NB4 (cell line): ENCODE results near the gene GARIN5A.
"Not testable (repeated sequence)": the region's sequence is repeated elsewhere in the genome, so short reads cannot be mapped to it uniquely, and the experiment has no call there.

Experiments
- DNase-seq: peaks from one replicate; pipeline ENCODE4 v3.0.0; 2010; ENCODE audit warnings: low read depth
- H3K4me3 ChIP-seq: one replicate; pipeline ENCODE4 v1.5.1; 2011; ENCODE audit warnings: mild to moderate bottlenecking, low read depth, low read length, moderate library complexity
- MAX ChIP-seq: IDR thresholded peaks from 2 replicates; pipeline ENCODE4 v1.6.1; 2011; ENCODE audit warnings: low read depth, low read length
- MYC ChIP-seq: IDR thresholded peaks from 2 replicates; pipeline ENCODE4 v1.6.1; 2011; ENCODE audit warnings: low read depth, low read length
- POLR2A ChIP-seq: IDR thresholded peaks from 2 replicates; pipeline ENCODE4 v1.6.1; 2011; ENCODE audit warnings: mild to moderate bottlenecking; ENCODE audit not compliant: insufficient read length; ENCODE audit errors: extremely low read depth
- TF ChIP-seq, protein P1 (sequence below): IDR thresholded peaks from one replicate; pipeline ENCODE4 v1.5.1; 2012; ENCODE audit warnings: low read depth, low read length

GARIN5A gene

DNA sequence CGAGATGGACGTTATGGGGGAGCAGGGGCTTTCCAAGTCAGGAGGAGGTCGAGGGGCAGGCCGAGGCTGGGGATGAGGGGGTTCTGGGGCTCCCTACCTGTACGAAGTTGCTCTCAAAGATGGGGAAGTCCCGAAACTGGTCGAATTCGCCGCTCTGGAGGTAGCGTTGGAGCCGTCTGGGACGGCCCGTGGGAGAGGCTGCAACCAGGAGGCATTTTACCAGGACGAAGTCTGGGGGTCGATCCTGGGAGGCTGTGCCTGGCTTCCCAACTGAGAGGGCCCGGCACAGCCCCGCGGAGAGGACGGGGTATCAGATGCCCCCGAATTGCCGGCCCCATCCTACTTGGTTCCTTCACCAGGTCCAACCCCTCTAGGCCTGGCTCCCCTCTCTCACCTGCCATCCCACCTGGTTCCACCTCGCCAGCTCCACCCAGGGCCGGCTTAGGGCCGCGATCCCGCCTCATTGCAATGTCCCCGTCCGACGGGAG is 868 bp downstream of the GARIN5A start:
- TF ChIP-seq, protein P1, sequence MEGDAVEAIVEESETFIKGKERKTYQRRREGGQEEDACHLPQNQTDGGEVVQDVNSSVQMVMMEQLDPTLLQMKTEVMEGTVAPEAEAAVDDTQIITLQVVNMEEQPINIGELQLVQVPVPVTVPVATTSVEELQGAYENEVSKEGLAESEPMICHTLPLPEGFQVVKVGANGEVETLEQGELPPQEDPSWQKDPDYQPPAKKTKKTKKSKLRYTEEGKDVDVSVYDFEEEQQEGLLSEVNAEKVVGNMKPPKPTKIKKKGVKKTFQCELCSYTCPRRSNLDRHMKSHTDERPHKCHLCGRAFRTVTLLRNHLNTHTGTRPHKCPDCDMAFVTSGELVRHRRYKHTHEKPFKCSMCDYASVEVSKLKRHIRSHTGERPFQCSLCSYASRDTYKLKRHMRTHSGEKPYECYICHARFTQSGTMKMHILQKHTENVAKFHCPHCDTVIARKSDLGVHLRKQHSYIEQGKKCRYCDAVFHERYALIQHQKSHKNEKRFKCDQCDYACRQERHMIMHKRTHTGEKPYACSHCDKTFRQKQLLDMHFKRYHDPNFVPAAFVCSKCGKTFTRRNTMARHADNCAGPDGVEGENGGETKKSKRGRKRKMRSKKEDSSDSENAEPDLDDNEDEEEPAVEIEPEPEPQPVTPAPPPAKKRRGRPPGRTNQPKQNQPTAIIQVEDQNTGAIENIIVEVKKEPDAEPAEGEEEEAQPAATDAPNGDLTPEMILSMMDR, result no peak
- TF ChIP-seq MAX (no peak), MYC (no peak), POLR2A (no peak)
- H3K4me3 ChIP-seq, result no peak overlapping the region

GRCh38 chr19:50475101-50475568 is 1.5 kb downstream of the GARIN5A start:
- TF ChIP-seq POLR2A (no peak), MAX (no peak), MYC (no peak)
- TF ChIP-seq, protein P1, result no peak
- no peak for DNase-seq
- H3K4me3 ChIP-seq, result no peak overlapping the region

More for the DNA sequence above, 868 bp downstream of the GARIN5A start:
- no peak for DNase-seq

DNA sequence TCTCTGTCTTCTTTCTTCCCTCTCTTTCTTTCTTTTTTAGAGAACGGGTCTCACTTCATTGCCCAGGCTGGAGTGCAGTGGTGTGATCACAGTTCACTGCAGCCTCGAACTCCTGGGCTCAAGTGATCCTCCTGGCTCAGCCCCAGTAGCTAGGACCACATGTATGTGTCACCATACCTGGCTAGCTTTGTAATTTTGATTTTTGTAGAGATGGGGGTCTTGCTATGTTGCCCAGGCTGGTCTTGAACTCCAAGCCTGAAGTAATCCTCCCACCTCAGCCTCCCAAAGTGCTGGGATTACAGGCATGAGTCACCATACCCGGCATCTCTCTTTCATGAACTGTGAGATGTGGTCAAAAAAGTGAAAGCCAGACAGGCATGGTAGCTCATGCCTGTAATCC is 3.3 kb downstream of the GARIN5A start:
- not testable (repeated sequence) for H3K4me3 ChIP-seq, DNase-seq

DNA sequence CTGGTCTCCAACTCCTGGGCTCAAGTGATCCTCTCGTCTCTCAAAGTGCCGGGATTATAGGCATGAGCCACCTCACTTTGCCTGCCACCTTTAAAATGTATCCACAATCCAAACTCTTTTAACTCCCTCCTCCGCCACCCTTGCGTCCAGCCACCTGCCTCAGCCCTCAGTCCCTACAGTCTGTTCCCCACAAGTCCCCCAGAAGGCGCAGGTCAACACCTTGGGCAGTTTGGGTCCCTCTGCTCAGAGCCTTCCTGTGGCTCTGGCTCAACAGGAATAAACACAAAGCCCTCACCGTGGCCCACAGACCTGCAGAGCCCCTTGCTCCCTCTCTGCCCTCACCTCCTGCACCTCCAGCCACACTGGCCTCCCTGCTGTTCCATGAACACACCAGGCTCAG is 7.8 kb downstream of the GARIN5A start:
- no peak for DNase-seq
- TF ChIP-seq POLR2A, result no peak
- no peak for TF ChIP-seq MYC
- no peak for TF ChIP-seq MAX
- TF ChIP-seq, protein P1, result no peak
- no peak overlapping the region for H3K4me3 ChIP-seq

DNA sequence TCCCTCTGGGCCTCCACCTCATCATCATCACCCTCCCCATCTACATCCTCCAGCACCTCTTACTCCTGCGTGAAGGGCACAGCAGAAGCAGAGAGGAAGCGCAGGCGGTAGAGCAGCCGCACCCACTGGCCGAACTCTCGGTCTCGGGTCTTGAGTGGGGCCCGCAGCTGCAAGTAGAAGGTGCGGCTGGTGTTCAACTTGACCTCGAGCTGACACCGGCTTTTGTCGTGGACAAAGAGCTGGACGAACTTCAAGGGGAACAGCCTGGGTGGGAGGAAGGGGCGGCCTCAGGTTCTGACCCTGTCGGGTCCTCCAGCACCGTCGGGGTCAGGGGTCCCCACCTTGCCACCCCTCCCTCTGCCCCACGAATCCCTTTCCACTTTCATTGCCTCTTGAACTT is 9.1 kb downstream of the GARIN5A start:
- H3K4me3 ChIP-seq, result no peak overlapping the region
- no peak for DNase-seq
- TF ChIP-seq MAX (no peak), MYC (no peak), POLR2A (no peak)
- TF ChIP-seq, protein P1, result no peak

DNA sequence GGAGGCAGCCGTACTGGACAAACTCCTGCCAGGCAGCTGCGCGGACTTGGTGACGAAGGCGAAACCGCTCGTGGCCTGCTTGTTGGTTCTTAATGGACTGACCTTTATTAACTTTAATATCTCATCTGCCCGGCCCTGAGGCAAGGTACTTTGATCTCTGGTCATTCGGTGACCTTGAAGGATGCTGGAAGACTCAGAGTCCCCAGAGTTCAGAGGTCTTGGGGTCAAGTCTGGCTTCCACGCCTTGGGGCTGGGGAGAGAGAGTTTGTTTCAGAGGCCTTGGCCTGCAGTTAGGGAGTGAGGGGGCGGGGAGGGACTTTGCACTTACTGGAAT is 10.0 kb downstream of the GARIN5A start:
- no peak for DNase-seq
- TF ChIP-seq MAX (no peak), MYC (no peak), POLR2A (no peak)
- TF ChIP-seq, protein P1, result no peak
- no peak overlapping the region for H3K4me3 ChIP-seq
